ENCODE results near the gene OR10K2.

OR10K2 gene

GRCh38 chr1:158407092-158407491 is 18.9 kb downstream of the OR10K2 start:
- DNase-seq (ENCODE audit: low read depth) = no peak
- TF ChIP-seq MYC (IDR thresholded peaks at IDR 0.05; ENCODE audit: low read depth, low read length) (no peak), POLR2A (IDR thresholded peaks at IDR 0.05; ENCODE audit: extremely low read depth, insufficient read length) (no peak)
- TF ChIP-seq, protein P1, sequence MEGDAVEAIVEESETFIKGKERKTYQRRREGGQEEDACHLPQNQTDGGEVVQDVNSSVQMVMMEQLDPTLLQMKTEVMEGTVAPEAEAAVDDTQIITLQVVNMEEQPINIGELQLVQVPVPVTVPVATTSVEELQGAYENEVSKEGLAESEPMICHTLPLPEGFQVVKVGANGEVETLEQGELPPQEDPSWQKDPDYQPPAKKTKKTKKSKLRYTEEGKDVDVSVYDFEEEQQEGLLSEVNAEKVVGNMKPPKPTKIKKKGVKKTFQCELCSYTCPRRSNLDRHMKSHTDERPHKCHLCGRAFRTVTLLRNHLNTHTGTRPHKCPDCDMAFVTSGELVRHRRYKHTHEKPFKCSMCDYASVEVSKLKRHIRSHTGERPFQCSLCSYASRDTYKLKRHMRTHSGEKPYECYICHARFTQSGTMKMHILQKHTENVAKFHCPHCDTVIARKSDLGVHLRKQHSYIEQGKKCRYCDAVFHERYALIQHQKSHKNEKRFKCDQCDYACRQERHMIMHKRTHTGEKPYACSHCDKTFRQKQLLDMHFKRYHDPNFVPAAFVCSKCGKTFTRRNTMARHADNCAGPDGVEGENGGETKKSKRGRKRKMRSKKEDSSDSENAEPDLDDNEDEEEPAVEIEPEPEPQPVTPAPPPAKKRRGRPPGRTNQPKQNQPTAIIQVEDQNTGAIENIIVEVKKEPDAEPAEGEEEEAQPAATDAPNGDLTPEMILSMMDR (IDR thresholded peaks at IDR 0.05; ENCODE audit: low read depth, low read length) = no peak
- H3K4me3 ChIP-seq (ENCODE audit: low read depth, low read length) = no peak overlapping the region

- TF ChIP-seq POLR2A (IDR thresholded peaks at IDR 0.05; ENCODE audit: extremely low read depth, insufficient read length) (no peak), MYC (IDR thresholded peaks at IDR 0.05; ENCODE audit: low read depth, low read length) (no peak)
- TF ChIP-seq, protein P2, sequence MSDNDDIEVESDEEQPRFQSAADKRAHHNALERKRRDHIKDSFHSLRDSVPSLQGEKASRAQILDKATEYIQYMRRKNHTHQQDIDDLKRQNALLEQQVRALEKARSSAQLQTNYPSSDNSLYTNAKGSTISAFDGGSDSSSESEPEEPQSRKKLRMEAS (IDR thresholded peaks at IDR 0.05; ENCODE audit: low read depth, low read length) = no peak
- TF ChIP-seq, protein P1 (IDR thresholded peaks at IDR 0.05; ENCODE audit: low read depth, low read length) = no peak
- no peak overlapping the region for H3K4me3 ChIP-seq (ENCODE audit: low read depth, low read length)
Measured at GRCh38 chr1:158400871-158401270, 25.2 kb downstream of the OR10K2 start.

DNA sequence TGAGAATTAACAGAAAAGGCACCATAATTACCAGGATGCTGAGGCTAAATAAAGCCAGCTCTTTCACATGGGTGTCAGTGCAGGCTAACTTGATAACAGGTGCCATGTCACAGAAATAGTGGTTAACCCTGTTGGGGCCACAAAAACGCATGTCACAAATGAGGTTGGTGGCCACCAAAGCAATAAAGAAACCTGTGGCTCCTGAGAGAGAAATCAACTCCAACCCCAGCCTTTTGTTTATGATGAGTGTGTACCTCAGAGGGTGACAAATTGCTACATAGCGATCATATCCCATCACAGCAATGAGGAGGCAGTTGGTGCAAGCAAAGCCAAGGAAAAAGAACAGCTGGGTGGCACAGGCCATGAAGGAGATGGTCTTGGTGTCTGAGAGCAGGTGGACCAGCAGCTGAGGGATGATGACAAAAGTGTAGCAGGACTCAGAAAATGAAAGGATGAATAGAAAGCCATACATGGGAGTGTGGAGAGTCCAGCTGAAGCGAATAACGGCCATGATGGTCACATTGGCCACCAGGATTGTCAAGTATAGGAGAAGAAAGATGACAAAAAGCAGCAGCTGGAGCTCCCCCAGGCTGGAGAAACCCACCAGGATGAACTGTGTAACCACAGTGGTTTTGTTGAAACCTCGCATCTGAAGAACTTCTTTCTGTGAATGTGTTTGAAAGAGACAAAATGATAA is 27.1 kb downstream of the OR10K2 start, which contains the start of gene OR10T2:
TSS of gene OR10T2 (minus strand) at position 649 of the 697 bp plus-strand sequence. CDS start at position 649, 0 bp downstream.
- no peak for TF ChIP-seq MYC (IDR thresholded peaks at IDR 0.05; ENCODE audit: low read depth, low read length)
- TF ChIP-seq, protein P1 (IDR thresholded peaks at IDR 0.05; ENCODE audit: low read depth, low read length) = no peak
- TF ChIP-seq POLR2A (IDR thresholded peaks at IDR 0.05; ENCODE audit: extremely low read depth, insufficient read length) = no peak
- TF ChIP-seq, protein P2 (IDR thresholded peaks at IDR 0.05; ENCODE audit: low read depth, low read length) = no peak
- H3K4me3 ChIP-seq (ENCODE audit: low read depth, low read length) = no peak within 1 kb of the TSS
- DNase-seq (ENCODE audit: low read depth) = no peak

More at GRCh38 chr1:158400871-158401270, 25.2 kb downstream of the OR10K2 start:
- no peak for DNase-seq (ENCODE audit: low read depth)

DNA sequence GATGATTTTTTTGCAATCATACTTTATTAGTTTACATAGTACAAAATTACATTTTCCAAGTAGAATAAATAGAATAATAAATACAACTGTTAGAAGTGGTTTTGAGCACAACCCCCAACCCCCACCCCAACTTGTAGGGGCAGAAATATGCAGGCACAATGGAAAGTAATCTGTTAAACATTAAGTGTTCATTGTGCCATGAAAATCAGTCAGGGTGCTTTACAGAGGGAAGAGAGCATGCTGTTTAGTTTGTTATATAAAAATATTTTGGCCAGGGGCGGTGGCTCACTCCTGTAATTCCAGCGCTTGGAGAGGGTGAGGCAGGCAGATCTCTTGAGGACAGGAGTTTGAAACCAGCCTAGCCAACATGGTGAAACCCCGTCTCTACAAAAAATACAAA is 29.4 kb downstream of the OR10K2 start:
- TF ChIP-seq, protein P2 (IDR thresholded peaks at IDR 0.05; ENCODE audit: low read depth, low read length) = no peak
- no peak for TF ChIP-seq MYC (IDR thresholded peaks at IDR 0.05; ENCODE audit: low read depth, low read length)
- TF ChIP-seq, protein P1 (IDR thresholded peaks at IDR 0.05; ENCODE audit: low read depth, low read length) = no peak
- TF ChIP-seq POLR2A (IDR thresholded peaks at IDR 0.05; ENCODE audit: extremely low read depth, insufficient read length) = no peak
- no peak for DNase-seq (ENCODE audit: low read depth)
- no peak overlapping the region for H3K4me3 ChIP-seq (ENCODE audit: low read depth, low read length)

DNA sequence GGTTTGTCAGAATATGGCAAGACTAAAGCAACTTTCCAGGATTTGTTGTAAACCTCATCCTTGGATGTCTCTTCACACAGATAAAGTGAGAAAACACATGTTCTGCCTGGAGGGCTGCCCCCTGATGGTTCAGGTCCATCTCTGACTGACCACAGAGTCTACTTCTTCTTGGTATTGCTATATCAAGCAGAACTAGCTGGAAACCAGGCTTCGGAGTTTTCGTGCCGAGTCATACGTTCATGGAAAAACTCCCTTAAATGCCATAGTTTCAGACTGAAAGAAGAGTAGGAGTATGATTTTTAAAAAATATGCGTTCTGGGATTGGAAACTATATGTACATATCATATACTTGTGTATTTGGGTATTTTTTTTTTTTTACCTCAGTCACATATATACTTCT is 32.6 kb downstream of the OR10K2 start:
- TF ChIP-seq POLR2A (IDR thresholded peaks at IDR 0.05; ENCODE audit: extremely low read depth, insufficient read length) = no peak
- no peak overlapping the region for H3K4me3 ChIP-seq (ENCODE audit: low read depth, low read length)
- DNase-seq (ENCODE audit: low read depth) = no peak

DNA sequence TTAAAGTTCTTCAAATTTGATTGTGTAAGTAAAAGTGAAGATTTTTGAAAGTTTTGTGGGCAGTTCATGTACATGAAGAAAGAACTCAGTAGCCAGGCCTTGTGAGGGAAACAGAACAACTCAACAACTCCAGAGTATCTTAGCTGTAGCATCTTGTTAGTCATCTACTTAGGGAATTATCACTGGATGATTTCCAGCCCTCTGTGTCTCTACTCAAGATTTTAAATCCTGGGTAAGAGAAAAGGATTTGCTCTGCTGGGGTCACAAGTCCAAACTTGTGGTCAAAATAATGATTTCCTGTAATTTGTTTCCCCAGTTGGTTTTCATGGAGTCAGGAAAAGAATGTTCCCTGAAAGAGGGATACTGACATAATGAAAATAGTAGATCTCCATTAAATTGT is 34.9 kb downstream of the OR10K2 start:
- DNase-seq (ENCODE audit: low read depth) = no peak
- TF ChIP-seq MYC (IDR thresholded peaks at IDR 0.05; ENCODE audit: low read depth, low read length) (no peak), POLR2A (IDR thresholded peaks at IDR 0.05; ENCODE audit: extremely low read depth, insufficient read length) (no peak)
- TF ChIP-seq, protein P1 (IDR thresholded peaks at IDR 0.05; ENCODE audit: low read depth, low read length) = no peak
- TF ChIP-seq, protein P2 (IDR thresholded peaks at IDR 0.05; ENCODE audit: low read depth, low read length) = no peak

More for the DNA sequence above, 34.9 kb downstream of the OR10K2 start:
- H3K4me3 ChIP-seq (ENCODE audit: low read depth, low read length) = no peak overlapping the region

All from NB4 (cell line).